Neural cell (in vitro differentiated cells): ENCODE measurements around the gene LAPTM5.

Experiments used
- CTCF ChIP-seq: fragments of 450-650 bp; IDR thresholded peaks from 2 replicates; pipeline ENCODE4 v1.5.1; 2014; ENCODE audit warnings: antibody characterized with exemption, mild to moderate bottlenecking, moderate library complexity; ENCODE audit not compliant: poor library complexity, severe bottlenecking
- EP300 ChIP-seq: fragments of 450-650 bp; conservative IDR thresholded peaks from 2 replicates; pipeline ENCODE4 v1.6.1; 2014; ENCODE audit warnings: antibody characterized with exemption, mild to moderate bottlenecking, moderate library complexity; ENCODE audit not compliant: poor library complexity, severe bottlenecking
- EZH2 ChIP-seq: fragments of 200-600, 300-800 bp; shearing (Covaris generic), sonication (generic); IDR thresholded peaks from 2 replicates; pipeline ENCODE4 v1.6.1; 2014; ENCODE audit warnings: antibody characterized with exemption, low read length, borderline replicate concordance, mild to moderate bottlenecking; ENCODE audit not compliant: insufficient read depth, poor library complexity, severe bottlenecking
- POLR2AphosphoS5 ChIP-seq: IDR thresholded peaks from 2 replicates; pipeline ENCODE4 v1.6.1; 2012
- RAD21 ChIP-seq: fragments of 450-650 bp; conservative IDR thresholded peaks from 2 replicates; pipeline ENCODE4 v1.6.1; 2014; ENCODE audit warnings: antibody characterized with exemption, mild to moderate bottlenecking, moderate library complexity
- REST ChIP-seq: IDR thresholded peaks from 2 replicates; pipeline ENCODE4 v1.6.1; 2012; ENCODE audit warnings: borderline replicate concordance
- SMC3 ChIP-seq: fragments of 450-650 bp; conservative IDR thresholded peaks from 2 replicates; pipeline ENCODE4 v1.6.1; 2014; ENCODE audit warnings: antibody characterized with exemption, mild to moderate bottlenecking, moderate library complexity; ENCODE audit not compliant: poor library complexity
- TAF1 ChIP-seq: IDR thresholded peaks from 2 replicates; pipeline ENCODE4 v1.6.1; 2012; ENCODE audit warnings: low read depth

DNA sequence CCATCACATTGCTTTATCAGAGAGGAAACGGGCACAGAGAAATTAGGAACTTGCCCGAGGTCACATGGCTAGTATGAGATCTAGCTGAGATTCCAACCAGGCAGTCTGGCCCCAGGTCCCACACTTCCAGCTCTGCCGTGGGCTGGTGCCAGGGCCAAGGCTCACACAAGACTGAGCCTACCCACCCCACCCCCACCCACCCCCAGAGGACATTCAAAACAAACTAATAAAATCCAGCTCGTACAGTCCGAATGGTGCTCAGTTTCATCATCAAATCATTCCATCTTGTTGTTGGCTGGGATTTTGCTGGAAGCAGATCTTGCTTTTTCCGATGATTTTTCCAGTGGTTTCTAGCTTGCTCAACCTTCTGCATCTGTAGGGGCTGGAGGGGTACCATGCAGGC, 62.1 kb downstream of the LAPTM5 start:
- TF ChIP-seq POLR2AphosphoS5 (no peak), CTCF (no peak), REST (no peak), EZH2 (no peak), SMC3 (no peak), EP300 (no peak), TAF1 (no peak), RAD21 (no peak)
